Colonic mucosa (tissue), 4 donors: ENCODE data around the gene KRT7. TPM values are rescaled to one million over a fixed set of nuclear protein-coding genes. Genes with fewer than 3 reads are reported as not detected.

Experiments
- DNase-seq: peaks from one replicate; pipeline ENCODE4 v3.0.0-alpha.2; 2020
- H3K27ac ChIP-seq: fragments of 200-600 bp; one replicate; pipeline ENCODE4 v1.8.0; 2021
- H3K27me3 ChIP-seq: fragments of 200-600 bp; one replicate; pipeline ENCODE4 v1.8.0; 2021
- H3K36me3 ChIP-seq: fragments of 200-600 bp; one replicate; pipeline ENCODE4 v1.8.0; 2021
- H3K4me1 ChIP-seq: fragments of 200-600 bp; one replicate; pipeline ENCODE4 v1.8.0; 2021; ENCODE audit warnings: mild to moderate bottlenecking
- H3K4me3 ChIP-seq: fragments of 200-600 bp; one replicate; pipeline ENCODE4 v1.8.0; 2021
- H3K9ac ChIP-seq, 2 donors: one replicate each; pipeline ENCODE4 v1.7.0; 2013; ENCODE audit warnings: control low read depth in 2 of 2, low read depth in 2 of 2, low read length in 2 of 2
- H3K9me3 ChIP-seq: fragments of 200-600 bp; one replicate; pipeline ENCODE4 v1.8.0; 2021
- CTCF ChIP-seq: fragments of 200-600 bp; IDR thresholded peaks from one replicate; pipeline ENCODE4 v1.8.0; 2022; ENCODE audit warnings: antibody characterized with exemption, mild to moderate bottlenecking
- intact Hi-C: fragments of 100-400 bp; cut with DNase I; formaldehyde crosslinking; loops from one replicate; pipeline ENCODE4 v1.14.1; 2022
- total RNA-seq, 2 donors: library from RNA; stranded (reverse); fragmentation: NEBNext Ultra II Directional in 1 of 2; extraction: Animal tissue kit (Norgen Biotek cat#: 25700) in 1 of 2; gene quantifications; one replicate each; pipeline ENCODE4 v1.2.1, GENCODE V29; 2021
- donor health status: healthy.
- donor health status: DM: no; HTN: no; CAD: no.
- donor health status: DM: no; HTN: no; CAD: no.

KRT7 gene
- total RNA-seq, 2 donors from 2014 or later: 2.1 to 4.0 TPM

- Histone ChIP-seq H3K36me3 (no peaks in the 10 kb centered on the region), H3K9me3 (no peaks in the 10 kb centered on the region), H3K4me1 (peaks cover 10% of the 10 kb centered on the region), H3K27me3 (peaks cover 6% of the 10 kb centered on the region), H3K9ac (no peak overlapping the region), H3K4me3 (no peak overlapping the region), H3K27ac (no peak overlapping the region)
- no peak for DNase-seq
- intact Hi-C loops: no loop called here
- no peak for TF ChIP-seq CTCF
Measured at GRCh38 chr12:52230364-52231281, 2.4 kb upstream of the KRT7 start.

GRCh38 chr12:52231305-52232202 lies 1.5 kb upstream of the KRT7 start:
- H3K27me3 ChIP-seq: peaks cover 6% of the 10 kb centered on the region
- H3K9ac ChIP-seq: no peak overlapping the region

GRCh38 chr12:52232203-52232673 lies 805 bp upstream of the KRT7 start:
- H3K9ac ChIP-seq: no peak overlapping the region
- intact Hi-C loops: no loop called here
- no peaks in the 10 kb centered on the region for H3K9me3 ChIP-seq
- no peak for DNase-seq
- H3K27ac ChIP-seq: no peak overlapping the region
- no peak overlapping the region for H3K4me3 ChIP-seq
- H3K4me1 ChIP-seq: peaks cover 10% of the 10 kb centered on the region
- no peak for TF ChIP-seq CTCF
- H3K27me3 ChIP-seq: peaks cover 6% of the 10 kb centered on the region
- H3K36me3 ChIP-seq: no peaks in the 10 kb centered on the region

More at GRCh38 chr12:52231305-52232202, 1.5 kb upstream of the KRT7 start:
- Histone ChIP-seq H3K27ac (no peak overlapping the region), H3K4me1 (peaks cover 10% of the 10 kb centered on the region), H3K4me3 (no peak overlapping the region), H3K36me3 (no peaks in the 10 kb centered on the region), H3K9me3 (no peaks in the 10 kb centered on the region)
- DNase-seq: no peak
- TF ChIP-seq CTCF: no peak
- intact Hi-C loops: no loop called here

GRCh38 chr12:52233462-52234207 lies 592 bp downstream of the KRT7 start:
- Histone ChIP-seq H3K9ac (no peak overlapping the region), H3K9me3 (no peaks in the 10 kb centered on the region), H3K36me3 (no peaks in the 10 kb centered on the region), H3K4me1 (peaks cover 10% of the 10 kb centered on the region), H3K27ac (no peak overlapping the region), H3K27me3 (peaks cover 6% of the 10 kb centered on the region), H3K4me3 (no peak overlapping the region)
- DNase-seq: no peak
- intact Hi-C loops: no loop called here
- TF ChIP-seq CTCF: no peak
